Keratinocyte (primary cell): ENCODE results near the gene ETV7.

ENCODE experiments used
- CTCF ChIP-seq, 3 experiments: IDR thresholded peaks in 1 of 3; conservative IDR thresholded peaks in 1 of 3; optimal IDR thresholded peaks in 1 of 3; 2 replicates in 2 of 3; 3 replicates in 1 of 3; pipeline versions ENCODE3 to v1.5.1; 2011; ENCODE audit warnings: low read length in 3 of 3, mild to moderate bottlenecking in 3 of 3, moderate library complexity in 2 of 3, control low read depth in 1 of 3, inconsistent platforms in 1 of 3; ENCODE audit not compliant: insufficient read depth in 2 of 3; ENCODE audit errors: extremely low read depth in 1 of 3
- EZH2 ChIP-seq: IDR thresholded peaks from one replicate; pipeline ENCODE4 v1.6.1; 2012; ENCODE audit warnings: inconsistent platforms, mild to moderate bottlenecking, low read length, moderate library complexity

- TF ChIP-seq CTCF (optimal IDR thresholded peaks at IDR 0.05 in 1 of 3, IDR thresholded peaks at IDR 0.05 in 1 of 3, conservative IDR thresholded peaks at IDR 0.05 in 1 of 3; ENCODE audit: extremely low read depth in 1 of 3, insufficient read depth in 2 of 3, low read length in 3 of 3), result no peak
- no peak for TF ChIP-seq EZH2
Measured at GRCh38 chr6:36324191-36324590, 63.3 kb downstream of the ETV7 start.
